IMR-90 (cell line): ENCODE results near the gene GSTP1. TPM values are rescaled to one million over a fixed set of nuclear protein-coding genes. Genes with fewer than 3 reads are reported as not detected.

Source experiments
- ATAC-seq: fragments of 200-7000 bp; cut with Tn5 transposase; 2 replicates; pipeline ENCODE4 v1.9.1; 2020; ENCODE audit warnings: low read depth, mild to moderate bottlenecking, moderate library complexity
- BruUV-seq: library from RNA; stranded (reverse); fragments of 400-500 nt; replicated peaks from 2 replicates; lab custom pipeline; 2021; lab: Mats Ljungman, UMichigan
- CTCF ChIA-PET: fragments of 300-600 bp; formaldehyde crosslinking; extraction: SDS; loops from one replicate; lab custom pipeline; 2021; ENCODE audit warnings: antibody characterized with exemption; lab: Yijun Ruan, JAX
- POLR2A ChIA-PET: fragments of 300-600 bp; sonication (Branson Sonifier 250); formaldehyde crosslinking; loops from one replicate; lab custom pipeline; 2022; ENCODE audit warnings: antibody characterized with exemption; ENCODE audit not compliant: unreplicated experiment; lab: Charles Lee
- DNase-seq: peaks from one replicate; pipeline ENCODE4 v3.0.0; 2013
- H2AFZ ChIP-seq: replicated peaks from 2 replicates; pipeline ENCODE3; 2013; ENCODE audit warnings: low read length, mild to moderate bottlenecking; ENCODE audit not compliant: poor library complexity
- H2AK5ac ChIP-seq: 2 replicates; pipeline ENCODE4 v1.6.1; 2013; ENCODE audit warnings: low read depth, low read length, inconsistent platforms
- H2AK9ac ChIP-seq: replicated peaks from 2 replicates; pipeline ENCODE3; 2013; ENCODE audit warnings: mild to moderate bottlenecking, low read depth, low read length, moderate library complexity; ENCODE audit not compliant: poor library complexity
- H2BK120ac ChIP-seq: 2 replicates; pipeline ENCODE4 v1.6.1; 2013; ENCODE audit warnings: low read depth, low read length, inconsistent platforms
- H2BK15ac ChIP-seq: 3 replicates; pipeline ENCODE4 v1.6.1; 2013; ENCODE audit warnings: low read depth, low read length, inconsistent platforms
- H2BK20ac ChIP-seq: 2 replicates; pipeline ENCODE4 v1.6.1; 2013; ENCODE audit warnings: low read depth, mild to moderate bottlenecking, inconsistent platforms, low read length, moderate library complexity
- H2BK5ac ChIP-seq: 2 replicates; pipeline ENCODE4 v1.6.1; 2013; ENCODE audit warnings: mild to moderate bottlenecking, low read depth, low read length, inconsistent platforms; ENCODE audit not compliant: poor library complexity, severe bottlenecking
- H3K14ac ChIP-seq: replicated peaks from 2 replicates; pipeline ENCODE4 v1.6.1; 2013; ENCODE audit warnings: low read depth, low read length, inconsistent platforms
- H3K18ac ChIP-seq: 2 replicates; pipeline ENCODE4 v1.6.1; 2013; ENCODE audit warnings: low read depth, low read length, control low read depth
- H3K23ac ChIP-seq: 2 replicates; pipeline ENCODE4 v1.6.1; 2013; ENCODE audit warnings: low read depth, low read length, inconsistent platforms
- H3K27ac ChIP-seq: 2 replicates; pipeline ENCODE4 v1.5.1; 2013; ENCODE audit warnings: mild to moderate bottlenecking, control low read depth, low read length; ENCODE audit not compliant: insufficient read depth
- H3K27me3 ChIP-seq: 2 replicates; pipeline ENCODE4 v1.6.1; 2013; ENCODE audit warnings: low read length; ENCODE audit not compliant: control insufficient read depth, insufficient read depth
- H3K36me3 ChIP-seq: 2 replicates; pipeline ENCODE4 v1.6.1; 2013; ENCODE audit warnings: low read length, mixed read lengths; ENCODE audit not compliant: control insufficient read depth, insufficient read depth
- H3K4ac ChIP-seq: 2 replicates; pipeline ENCODE4 v1.6.1; 2013; ENCODE audit warnings: low read depth, low read length, inconsistent platforms
- H3K4me1 ChIP-seq: 2 replicates; pipeline ENCODE4 v1.6.1; 2013; ENCODE audit warnings: low read length, mixed read lengths; ENCODE audit not compliant: control insufficient read depth, insufficient read depth
- H3K4me2 ChIP-seq: 2 replicates; pipeline ENCODE4 v1.6.1; 2013; ENCODE audit warnings: low read depth, mild to moderate bottlenecking, control low read depth, low read length, moderate library complexity
- H3K4me3 ChIP-seq: 2 replicates; pipeline ENCODE4 v1.5.1; 2013; ENCODE audit warnings: low read depth, mild to moderate bottlenecking, control low read depth, low read length, moderate library complexity; ENCODE audit not compliant: insufficient read depth
- H3K56ac ChIP-seq: 2 replicates; pipeline ENCODE4 v1.6.1; 2013; ENCODE audit warnings: low read length, inconsistent platforms; ENCODE audit not compliant: insufficient read depth; ENCODE audit errors: extremely low read depth
- H3K79me1 ChIP-seq, 2 experiments: 2 replicates each; pipeline ENCODE4 v1.6.1; 2013; ENCODE audit warnings: low read length in 2 of 2, inconsistent platforms in 1 of 2, low read depth in 1 of 2
- H3K9ac ChIP-seq: 2 replicates; pipeline ENCODE4 v1.6.1; 2013; ENCODE audit warnings: low read depth, low read length, control low read depth
- H3K9me1 ChIP-seq: 2 replicates; pipeline ENCODE4 v1.6.1; 2013; ENCODE audit warnings: low read length, inconsistent platforms; ENCODE audit not compliant: insufficient read depth
- H3K9me3 ChIP-seq: 2 replicates; pipeline ENCODE4 v1.6.1; 2013; ENCODE audit warnings: low read length; ENCODE audit not compliant: control insufficient read depth, insufficient read depth
- H4K20me1 ChIP-seq: 2 replicates; pipeline ENCODE4 v1.6.1; 2013; ENCODE audit warnings: low read length, inconsistent platforms; ENCODE audit not compliant: insufficient read depth
- H4K5ac ChIP-seq: 2 replicates; pipeline ENCODE4 v1.6.1; 2013; ENCODE audit warnings: mild to moderate bottlenecking, low read depth, low read length, control low read depth
- H4K8ac ChIP-seq, 2 experiments: 2 replicates each; pipeline ENCODE4 v1.6.1; 2013; ENCODE audit warnings: low read depth in 2 of 2, low read length in 2 of 2, control low read depth in 1 of 2, inconsistent platforms in 1 of 2
- H4K91ac ChIP-seq: 2 replicates; pipeline ENCODE4 v1.6.1; 2013; ENCODE audit warnings: low read depth, low read length, inconsistent platforms; ENCODE audit not compliant: insufficient read depth
- BHLHE40 ChIP-seq: fragments of 150-350 bp; IDR thresholded peaks from 2 replicates; pipeline ENCODE4 v1.6.1; 2016; ENCODE audit warnings: mild to moderate bottlenecking, low read depth, low read length
- CEBPB ChIP-seq: IDR thresholded peaks from 2 replicates; pipeline ENCODE4 v1.6.1; 2012; ENCODE audit warnings: low read depth, low read length, improper control_type of control experiment
- ELK1 ChIP-seq: fragments of 150-350 bp; IDR thresholded peaks from 2 replicates; pipeline ENCODE4 v1.6.1; 2016; ENCODE audit warnings: low read depth, mild to moderate bottlenecking, low read length, moderate library complexity, borderline replicate concordance
- FOS ChIP-seq: fragments of 150-350 bp; IDR thresholded peaks from 2 replicates; pipeline ENCODE4 v1.6.1; 2016; ENCODE audit warnings: low read depth, low read length
- MAZ ChIP-seq: IDR thresholded peaks from 2 replicates; pipeline ENCODE4 v1.6.1; 2012; ENCODE audit warnings: low read depth, mild to moderate bottlenecking, low read length, improper control_type of control experiment, moderate library complexity, borderline replicate concordance
- NFE2L2 ChIP-seq: fragments of 150-350 bp; IDR thresholded peaks from 2 replicates; pipeline ENCODE4 v1.6.1; 2016; ENCODE audit warnings: low read depth, mild to moderate bottlenecking, low read length
- POLR2A ChIP-seq: IDR thresholded peaks from 2 replicates; pipeline ENCODE4 v1.6.1; 2012; ENCODE audit warnings: mild to moderate bottlenecking, low read depth, low read length
- RAD21 ChIP-seq: IDR thresholded peaks from 2 replicates; pipeline ENCODE4 v1.6.1; 2012; ENCODE audit warnings: low read length, improper control_type of control experiment
- RCOR1 ChIP-seq: IDR thresholded peaks from 2 replicates; pipeline ENCODE4 v1.6.1; 2012; ENCODE audit warnings: mild to moderate bottlenecking, low read length, improper control_type of control experiment; ENCODE audit not compliant: insufficient replicate concordance
- RFX5 ChIP-seq: IDR thresholded peaks from 2 replicates; pipeline ENCODE4 v1.8.0; 2012; ENCODE audit warnings: low read depth, mild to moderate bottlenecking, low read length, moderate library complexity
- SMC3 ChIP-seq: fragments of 150-350 bp; IDR thresholded peaks from 2 replicates; pipeline ENCODE4 v1.6.1; 2016; ENCODE audit warnings: low read depth, mild to moderate bottlenecking, antibody characterized with exemption, low read length, moderate library complexity
- USF2 ChIP-seq: fragments of 150-350 bp; IDR thresholded peaks from 2 replicates; pipeline ENCODE4 v1.6.1; 2017; ENCODE audit warnings: mild to moderate bottlenecking, antibody characterized with exemption, low read length, low read depth
- WGBS, 2 experiments: methylation state at CpG; one replicate each; pipeline versions ENCODE4 v1.1.5 to v1.1.7; 2013; ENCODE audit warnings: missing lambda C conversion rate in 2 of 2; ENCODE audit not compliant: insufficient read length in 1 of 2; ENCODE audit errors: extremely low coverage in 2 of 2; 5-methylcytosine and 5-hydroxymethylcytosine counted together
- dilution Hi-C: fragments of 300-500 bp; cut with HindIII; formaldehyde crosslinking; loops from one replicate; pipeline ENCODE4 v1.14.3; 2018; ENCODE audit warnings: low sequenced_read_pairs; ENCODE audit not compliant: unreplicated experiment
- in situ Hi-C: fragments of 300-500 bp; cut with MboI; formaldehyde crosslinking; loops from 3 replicates; pipeline ENCODE4 v1.14.3; 2019; ENCODE audit warnings: low sequenced_read_pairs, inconsistent platforms, mixed read lengths
- intact Hi-C: fragments of 100-400 bp; cut with micrococcal nuclease; formaldehyde crosslinking; loops from 2 replicates; pipeline ENCODE4 v1.10.0; 2022
- polyA plus RNA-seq, 3 experiments: library from polyadenylated mRNA; depleted of rRNA; stranded (reverse); fragments of >200 nt; gene quantifications; 2 replicates each; pipeline ENCODE4 v1.2.3, GENCODE V29; 2012; ENCODE audit warnings: low replicate concordance in 1 of 3
- total RNA-seq: library from RNA; depleted of rRNA; stranded (reverse); fragments of >200 nt; gene quantifications from 2 replicates; pipeline ENCODE4 v1.2.3, GENCODE V29; 2012
- TF ChIP-seq, protein P1 (sequence below): conservative IDR thresholded peaks from 2 replicates; pipeline ENCODE4 v1.5.1; 2012; ENCODE audit warnings: mild to moderate bottlenecking, low read depth, low read length, improper control_type of control experiment

GSTP1 gene
- total and polyA plus RNA-seq, 2 of the 4 experiments (the other 2 are of a cell fraction) = 947 to 1,539 TPM

- Histone ChIP-seq H2AK9ac (no peak overlapping the region), H4K5ac (no peak overlapping the region), H2AFZ (no peak overlapping the region), H3K14ac (no peak overlapping the region), H2BK20ac (no peak overlapping the region), H3K18ac (no peak overlapping the region), H3K4me3 (no peak overlapping the region), H3K9me1 (peaks cover 4% of the 10 kb centered on the region; the same call in 1 of the 2 replicates), H4K8ac (no peak overlapping the region), H3K27me3 (peaks cover 8% of the 10 kb centered on the region; the same call in 1 of the 2 replicates), H4K20me1 (no peaks in the 10 kb centered on the region), H3K4me2 (no peak overlapping the region), H2BK120ac (no peak overlapping the region), H3K36me3 (no peaks in the 10 kb centered on the region), H3K4ac (no peak overlapping the region), H2BK15ac (no peak overlapping the region), H3K23ac (no peak overlapping the region), H3K27ac (no peak overlapping the region), H3K56ac (no peak overlapping the region), H4K91ac (no peak overlapping the region), H3K9ac (no peak overlapping the region), H3K9me3 (no peaks in the 10 kb centered on the region), H3K79me1 (no peaks in the 10 kb centered on the region), H3K4me1 (0 out of 2 replicates have a peak, but pooled peaks cover 3% of the 10 kb centered on the region), H2AK5ac (no peak overlapping the region), H2BK5ac (no peak overlapping the region)
- in situ Hi-C loops (no loop called here), dilution Hi-C loops (no loop called here), intact Hi-C loops (no loop called here)
- ChIA-PET CTCF (no interaction called here), POLR2A (interaction anchor here (0.6 kb wide), 1 partner anchor 23 kb away, joined by 3 read pairs; no protein-coding TSS in a partner anchor)
- TF ChIP-seq MAZ = no peak
- TF ChIP-seq POLR2A = no peak
- TF ChIP-seq SMC3 = no peak
- no peak for TF ChIP-seq NFE2L2
- TF ChIP-seq BHLHE40 = no peak
- TF ChIP-seq RFX5 = no peak
- TF ChIP-seq, protein P1, sequence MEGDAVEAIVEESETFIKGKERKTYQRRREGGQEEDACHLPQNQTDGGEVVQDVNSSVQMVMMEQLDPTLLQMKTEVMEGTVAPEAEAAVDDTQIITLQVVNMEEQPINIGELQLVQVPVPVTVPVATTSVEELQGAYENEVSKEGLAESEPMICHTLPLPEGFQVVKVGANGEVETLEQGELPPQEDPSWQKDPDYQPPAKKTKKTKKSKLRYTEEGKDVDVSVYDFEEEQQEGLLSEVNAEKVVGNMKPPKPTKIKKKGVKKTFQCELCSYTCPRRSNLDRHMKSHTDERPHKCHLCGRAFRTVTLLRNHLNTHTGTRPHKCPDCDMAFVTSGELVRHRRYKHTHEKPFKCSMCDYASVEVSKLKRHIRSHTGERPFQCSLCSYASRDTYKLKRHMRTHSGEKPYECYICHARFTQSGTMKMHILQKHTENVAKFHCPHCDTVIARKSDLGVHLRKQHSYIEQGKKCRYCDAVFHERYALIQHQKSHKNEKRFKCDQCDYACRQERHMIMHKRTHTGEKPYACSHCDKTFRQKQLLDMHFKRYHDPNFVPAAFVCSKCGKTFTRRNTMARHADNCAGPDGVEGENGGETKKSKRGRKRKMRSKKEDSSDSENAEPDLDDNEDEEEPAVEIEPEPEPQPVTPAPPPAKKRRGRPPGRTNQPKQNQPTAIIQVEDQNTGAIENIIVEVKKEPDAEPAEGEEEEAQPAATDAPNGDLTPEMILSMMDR = no peak
- TF ChIP-seq USF2 = no peak
- TF ChIP-seq CEBPB = no peak
- no peak for TF ChIP-seq FOS
- TF ChIP-seq RAD21 = no peak
- TF ChIP-seq RCOR1 = no peak
- no peak for TF ChIP-seq ELK1
- WGBS, 2 experiments = 77% methylated on average over 10 of the region's 20 CpGs; no CpG with 5 or more reads in 1 of the 2 experiments
- no peak for ATAC-seq
- DNase-seq = no peak
- BruUV-seq = no TSS peak
Measured at GRCh38 chr11:67634366-67635230, 51.0 kb downstream of the GSTP1 start.
